Neural cell (in vitro differentiated cells): ENCODE data around the gene VPS37C. TPM values are rescaled to one million over a fixed set of nuclear protein-coding genes. Genes with fewer than 3 reads are reported as not detected.

ENCODE experiments used
- H2AFZ ChIP-seq: fragments of 200-600, 300-800 bp; sonication (generic), shearing (Covaris generic); 2 replicates; pipeline ENCODE4 v1.6.0; 2014; ENCODE audit warnings: low read depth, mild to moderate bottlenecking, antibody characterized with exemption, low read length, moderate library complexity
- H3F3A ChIP-seq: fragments of 200-600 bp; shearing (Covaris generic); 2 replicates; pipeline ENCODE4 v1.6.1; 2016; ENCODE audit warnings: mild to moderate bottlenecking, moderate library complexity, mixed read lengths, antibody characterized with exemption, low read length; ENCODE audit not compliant: insufficient read depth, poor library complexity, severe bottlenecking
- H3K27ac ChIP-seq: fragments of 200-600, 300-800 bp; sonication (generic), shearing (Covaris generic); 2 replicates; pipeline ENCODE4 v1.5.1; 2014; ENCODE audit warnings: mild to moderate bottlenecking, low read length, moderate library complexity
- H3K27me3 ChIP-seq: fragments of 300-800, 200-600 bp; sonication (generic), shearing (Covaris generic); 2 replicates; pipeline ENCODE4 v1.6.0; 2014; ENCODE audit warnings: mild to moderate bottlenecking, low read depth, low read length, moderate library complexity; ENCODE audit not compliant: insufficient read depth
- H3K36me3 ChIP-seq: fragments of 300-800, 200-600 bp; sonication (generic), shearing (Covaris generic); 2 replicates; pipeline ENCODE4 v1.5.1; 2014; ENCODE audit warnings: mild to moderate bottlenecking, antibody characterized with exemption, low read length, moderate library complexity; ENCODE audit not compliant: insufficient read depth
- H3K4me2 ChIP-seq: fragments of 300-800, 200-600 bp; sonication (generic), shearing (Covaris generic); 2 replicates; pipeline ENCODE4 v1.6.0; 2014; ENCODE audit warnings: mild to moderate bottlenecking, low read length
- H3K4me3 ChIP-seq: fragments of 300-800, 200-600 bp; sonication (generic), shearing (Covaris generic); 2 replicates; pipeline ENCODE4 v1.5.1; 2014; ENCODE audit warnings: mild to moderate bottlenecking, low read length, moderate library complexity
- H3K79me2 ChIP-seq: fragments of 200-600 bp; shearing (Covaris generic); replicated peaks from 2 replicates; pipeline ENCODE4 v1.6.0; 2014; ENCODE audit warnings: mild to moderate bottlenecking, low read length, moderate library complexity; ENCODE audit not compliant: insufficient read depth
- H3K9ac ChIP-seq: fragments of 300-800, 200-600 bp; sonication (generic), shearing (Covaris generic); 2 replicates; pipeline ENCODE4 v1.6.1; 2016; ENCODE audit warnings: mild to moderate bottlenecking, low read length, mixed read lengths
- H3K9me2 ChIP-seq: fragments of 200-600 bp; shearing (Covaris generic); 2 replicates; pipeline ENCODE4 v1.6.1; 2016; ENCODE audit warnings: mild to moderate bottlenecking, low read length, mixed read lengths; ENCODE audit not compliant: insufficient read depth
- H3K9me3 ChIP-seq: fragments of 200-600, 300-800 bp; sonication (generic), shearing (Covaris generic); 2 replicates; pipeline ENCODE4 v1.6.1; 2016; ENCODE audit warnings: mild to moderate bottlenecking, mixed run types, low read length, moderate library complexity, mixed read lengths
- H4K20me1 ChIP-seq: fragments of 200-600 bp; shearing (Covaris generic); 2 replicates; pipeline ENCODE4 v1.6.1; 2016; ENCODE audit warnings: mild to moderate bottlenecking, mixed run types; ENCODE audit not compliant: insufficient read depth
- EP300 ChIP-seq: fragments of 450-650 bp; conservative IDR thresholded peaks from 2 replicates; pipeline ENCODE4 v1.6.1; 2014; ENCODE audit warnings: antibody characterized with exemption, mild to moderate bottlenecking, moderate library complexity; ENCODE audit not compliant: poor library complexity, severe bottlenecking
- EZH2 ChIP-seq: fragments of 200-600, 300-800 bp; shearing (Covaris generic), sonication (generic); IDR thresholded peaks from 2 replicates; pipeline ENCODE4 v1.6.1; 2014; ENCODE audit warnings: antibody characterized with exemption, low read length, borderline replicate concordance, mild to moderate bottlenecking; ENCODE audit not compliant: insufficient read depth, poor library complexity, severe bottlenecking
- MXI1 ChIP-seq: fragments of 450-650 bp; conservative IDR thresholded peaks from 2 replicates; pipeline ENCODE4 v1.6.1; 2014; ENCODE audit warnings: antibody characterized with exemption, mild to moderate bottlenecking; ENCODE audit not compliant: poor library complexity, severe bottlenecking
- POLR2AphosphoS5 ChIP-seq: IDR thresholded peaks from 2 replicates; pipeline ENCODE4 v1.6.1; 2012
- RAD21 ChIP-seq: fragments of 450-650 bp; conservative IDR thresholded peaks from 2 replicates; pipeline ENCODE4 v1.6.1; 2014; ENCODE audit warnings: antibody characterized with exemption, mild to moderate bottlenecking, moderate library complexity
- SMC3 ChIP-seq: fragments of 450-650 bp; conservative IDR thresholded peaks from 2 replicates; pipeline ENCODE4 v1.6.1; 2014; ENCODE audit warnings: antibody characterized with exemption, mild to moderate bottlenecking, moderate library complexity; ENCODE audit not compliant: poor library complexity
- TAF1 ChIP-seq: IDR thresholded peaks from 2 replicates; pipeline ENCODE4 v1.6.1; 2012; ENCODE audit warnings: low read depth
- polyA plus RNA-seq: library from polyadenylated mRNA; depleted of rRNA; stranded (reverse); fragments of >200 nt; gene quantifications from 2 replicates; pipeline ENCODE4 v1.2.3, GENCODE V29; 2014
- TF ChIP-seq, protein P1 (sequence below): IDR thresholded peaks from 2 replicates; pipeline ENCODE4 v1.6.1; 2012; ENCODE audit warnings: borderline replicate concordance
- TF ChIP-seq, protein P2 (sequence below): fragments of 450-650 bp; IDR thresholded peaks from 2 replicates; pipeline ENCODE4 v1.5.1; 2014; ENCODE audit warnings: antibody characterized with exemption, mild to moderate bottlenecking, moderate library complexity; ENCODE audit not compliant: poor library complexity, severe bottlenecking

The VPS37C gene
- polyA plus RNA-seq, 1 donor from 2014 or later, result 7.3 TPM

DNA sequence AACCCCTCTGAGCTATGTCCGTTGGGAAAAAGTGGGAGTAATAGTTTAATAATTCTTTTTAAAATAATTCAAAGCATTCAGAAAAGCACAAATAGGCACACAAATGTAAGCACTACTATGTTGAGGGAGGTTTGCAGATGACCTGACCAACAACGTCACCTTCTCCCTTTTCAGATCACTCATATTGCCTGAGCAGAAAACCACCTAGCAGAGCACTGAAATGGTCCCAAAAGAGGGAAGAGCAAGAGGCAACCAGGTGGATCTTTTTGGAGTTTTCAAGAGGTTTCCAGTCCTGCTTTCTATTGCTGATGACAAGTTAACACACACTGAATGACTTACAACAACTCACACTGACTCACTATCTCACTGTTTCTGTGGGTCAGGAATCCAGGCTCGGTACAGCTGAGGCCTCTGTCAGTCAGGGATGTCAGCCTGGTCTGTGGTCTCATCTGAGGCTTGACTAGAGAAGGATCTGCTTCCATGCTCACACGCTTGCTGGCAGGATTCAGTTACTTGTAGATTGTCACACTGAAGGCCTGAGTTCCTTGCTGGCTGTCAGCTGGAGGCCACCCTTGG lies 37.8 kb upstream of the VPS37C start:
- no peak overlapping the region for H2AFZ ChIP-seq
- H3K27me3 ChIP-seq, result no peaks in the 10 kb centered on the region
- no peaks in the 10 kb centered on the region for H3K79me2 ChIP-seq
- H3K9me3 ChIP-seq, result no peaks in the 10 kb centered on the region
- no peak overlapping the region for H3K4me3 ChIP-seq
- no peaks in the 10 kb centered on the region for H3F3A ChIP-seq
- no peak overlapping the region for H3K4me2 ChIP-seq
- no peaks in the 10 kb centered on the region for H3K9me2 ChIP-seq
- TF ChIP-seq EZH2 (no peak), MXI1 (no peak), SMC3 (no peak), RAD21 (no peak), TAF1 (no peak), POLR2AphosphoS5 (no peak), EP300 (no peak)
- TF ChIP-seq, protein P1, sequence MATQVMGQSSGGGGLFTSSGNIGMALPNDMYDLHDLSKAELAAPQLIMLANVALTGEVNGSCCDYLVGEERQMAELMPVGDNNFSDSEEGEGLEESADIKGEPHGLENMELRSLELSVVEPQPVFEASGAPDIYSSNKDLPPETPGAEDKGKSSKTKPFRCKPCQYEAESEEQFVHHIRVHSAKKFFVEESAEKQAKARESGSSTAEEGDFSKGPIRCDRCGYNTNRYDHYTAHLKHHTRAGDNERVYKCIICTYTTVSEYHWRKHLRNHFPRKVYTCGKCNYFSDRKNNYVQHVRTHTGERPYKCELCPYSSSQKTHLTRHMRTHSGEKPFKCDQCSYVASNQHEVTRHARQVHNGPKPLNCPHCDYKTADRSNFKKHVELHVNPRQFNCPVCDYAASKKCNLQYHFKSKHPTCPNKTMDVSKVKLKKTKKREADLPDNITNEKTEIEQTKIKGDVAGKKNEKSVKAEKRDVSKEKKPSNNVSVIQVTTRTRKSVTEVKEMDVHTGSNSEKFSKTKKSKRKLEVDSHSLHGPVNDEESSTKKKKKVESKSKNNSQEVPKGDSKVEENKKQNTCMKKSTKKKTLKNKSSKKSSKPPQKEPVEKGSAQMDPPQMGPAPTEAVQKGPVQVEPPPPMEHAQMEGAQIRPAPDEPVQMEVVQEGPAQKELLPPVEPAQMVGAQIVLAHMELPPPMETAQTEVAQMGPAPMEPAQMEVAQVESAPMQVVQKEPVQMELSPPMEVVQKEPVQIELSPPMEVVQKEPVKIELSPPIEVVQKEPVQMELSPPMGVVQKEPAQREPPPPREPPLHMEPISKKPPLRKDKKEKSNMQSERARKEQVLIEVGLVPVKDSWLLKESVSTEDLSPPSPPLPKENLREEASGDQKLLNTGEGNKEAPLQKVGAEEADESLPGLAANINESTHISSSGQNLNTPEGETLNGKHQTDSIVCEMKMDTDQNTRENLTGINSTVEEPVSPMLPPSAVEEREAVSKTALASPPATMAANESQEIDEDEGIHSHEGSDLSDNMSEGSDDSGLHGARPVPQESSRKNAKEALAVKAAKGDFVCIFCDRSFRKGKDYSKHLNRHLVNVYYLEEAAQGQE, result no peak
- TF ChIP-seq, protein P2, sequence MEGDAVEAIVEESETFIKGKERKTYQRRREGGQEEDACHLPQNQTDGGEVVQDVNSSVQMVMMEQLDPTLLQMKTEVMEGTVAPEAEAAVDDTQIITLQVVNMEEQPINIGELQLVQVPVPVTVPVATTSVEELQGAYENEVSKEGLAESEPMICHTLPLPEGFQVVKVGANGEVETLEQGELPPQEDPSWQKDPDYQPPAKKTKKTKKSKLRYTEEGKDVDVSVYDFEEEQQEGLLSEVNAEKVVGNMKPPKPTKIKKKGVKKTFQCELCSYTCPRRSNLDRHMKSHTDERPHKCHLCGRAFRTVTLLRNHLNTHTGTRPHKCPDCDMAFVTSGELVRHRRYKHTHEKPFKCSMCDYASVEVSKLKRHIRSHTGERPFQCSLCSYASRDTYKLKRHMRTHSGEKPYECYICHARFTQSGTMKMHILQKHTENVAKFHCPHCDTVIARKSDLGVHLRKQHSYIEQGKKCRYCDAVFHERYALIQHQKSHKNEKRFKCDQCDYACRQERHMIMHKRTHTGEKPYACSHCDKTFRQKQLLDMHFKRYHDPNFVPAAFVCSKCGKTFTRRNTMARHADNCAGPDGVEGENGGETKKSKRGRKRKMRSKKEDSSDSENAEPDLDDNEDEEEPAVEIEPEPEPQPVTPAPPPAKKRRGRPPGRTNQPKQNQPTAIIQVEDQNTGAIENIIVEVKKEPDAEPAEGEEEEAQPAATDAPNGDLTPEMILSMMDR, result no peak
- H3K27ac ChIP-seq, result no peak overlapping the region
- H3K9ac ChIP-seq, result no peak overlapping the region
- no peaks in the 10 kb centered on the region for H4K20me1 ChIP-seq
- no peaks in the 10 kb centered on the region for H3K36me3 ChIP-seq

DNA sequence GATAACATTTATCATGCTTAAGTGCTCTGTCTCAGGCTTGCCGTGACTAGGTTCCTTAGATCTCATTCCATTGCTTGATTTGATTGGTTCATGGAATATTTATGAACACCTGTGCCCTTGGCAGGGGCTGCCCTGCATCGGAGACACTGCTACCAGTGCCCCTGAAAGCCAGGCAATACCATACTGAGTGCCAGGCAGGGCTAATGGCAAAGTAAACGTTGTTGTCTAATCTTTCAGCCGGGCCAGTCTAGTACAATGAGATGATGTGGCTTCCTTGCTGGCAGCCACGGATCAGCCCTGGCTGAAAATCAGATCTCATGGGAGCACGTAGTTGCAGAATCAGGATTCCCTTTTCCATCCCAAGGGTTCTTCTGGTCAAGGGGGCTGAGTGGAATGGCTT lies 37.1 kb upstream of the VPS37C start:
- Histone ChIP-seq H3K9me3 (no peaks in the 10 kb centered on the region), H3K4me2 (no peak overlapping the region), H3K36me3 (no peaks in the 10 kb centered on the region), H2AFZ (no peak overlapping the region), H3K27me3 (no peaks in the 10 kb centered on the region), H3K27ac (no peak overlapping the region), H4K20me1 (no peaks in the 10 kb centered on the region), H3K4me3 (no peak overlapping the region), H3K9me2 (no peaks in the 10 kb centered on the region), H3K9ac (no peak overlapping the region), H3K79me2 (no peaks in the 10 kb centered on the region), H3F3A (no peaks in the 10 kb centered on the region)
- TF ChIP-seq TAF1 (no peak), MXI1 (no peak), SMC3 (no peak)
- TF ChIP-seq, protein P2, result no peak
